ENCODE measurements around the gene PIEZO1. TPM values are rescaled to one million over a fixed set of nuclear protein-coding genes. Genes with fewer than 3 reads are reported as not detected.

PIEZO1 gene
- total and polyA plus RNA-seq, 8 donors = 75.3 to 193 (median 103) TPM

DNA sequence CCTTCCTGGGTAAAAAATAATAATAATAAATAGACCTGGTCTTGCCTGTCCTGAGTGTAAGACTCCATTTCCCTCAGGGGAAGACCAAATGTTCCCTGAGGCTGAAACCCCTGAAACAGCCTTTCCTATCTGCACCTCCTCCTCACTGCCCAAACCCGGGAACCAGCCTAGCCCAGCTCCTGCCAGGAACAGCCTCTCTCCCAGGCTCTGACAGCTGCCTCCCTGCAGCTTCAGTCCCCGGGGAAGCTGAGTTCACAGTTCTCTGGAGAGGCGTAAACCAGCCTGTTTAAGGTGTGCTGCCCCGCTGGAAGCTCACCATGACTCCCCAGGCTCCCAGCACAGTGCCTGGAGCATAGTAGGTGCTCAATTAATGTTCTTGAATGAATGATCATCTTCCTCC is 11.3 kb upstream of the PIEZO1 start:
- H3K27ac ChIP-seq = no peak overlapping the region
- ATAC-seq (no peak), DNase-seq (no peak)
- intact Hi-C loops (cut with DNase I) = no loop called here
- H3K9me3 ChIP-seq = no peaks in the 10 kb centered on the region
- H3K36me3 ChIP-seq = no peaks in the 10 kb centered on the region
- H3K4me1 ChIP-seq = peaks cover 0 to 53% of the 10 kb centered on the region in 2 donors
- no peak overlapping the region for H3K4me3 ChIP-seq
- no peak for TF ChIP-seq CTCF (IDR thresholded peaks at IDR 0.05)
- H3K27me3 ChIP-seq = peaks cover 0 to 28% of the 10 kb centered on the region in 2 donors

GRCh38 chr16:88793251-88793954 is 8.4 kb upstream of the PIEZO1 start:
- ATAC-seq = no peak
- no peak overlapping the region for H3K27ac ChIP-seq

DNA sequence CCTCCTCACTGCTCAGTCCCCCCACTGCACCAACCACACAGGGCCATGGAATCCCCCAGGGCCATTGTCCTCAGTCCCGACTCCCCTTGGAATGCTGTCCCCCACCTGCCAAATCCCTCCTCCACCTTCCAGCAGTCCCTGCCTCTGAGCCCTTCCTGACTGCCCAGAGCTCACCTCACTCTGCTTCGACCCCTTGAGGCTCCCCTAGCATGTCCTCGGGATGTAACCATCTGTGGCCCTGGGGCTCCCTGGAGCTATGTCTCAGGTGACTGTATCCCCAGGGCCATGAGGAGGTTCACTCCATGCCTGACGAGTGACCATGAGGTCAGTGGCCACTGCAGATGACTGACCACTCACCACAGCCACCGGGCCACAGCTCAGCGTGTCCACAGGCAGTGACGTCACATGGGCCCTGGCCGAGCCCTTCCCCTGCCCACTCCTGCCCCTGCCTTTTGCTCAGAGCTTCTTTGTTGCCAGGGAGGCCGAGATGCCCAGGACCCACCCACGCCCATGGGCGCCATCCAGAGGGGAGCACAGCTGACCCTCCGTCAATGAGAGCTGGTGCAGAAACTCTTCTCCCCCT is 7.7 kb upstream of the PIEZO1 start:
- H3K27ac ChIP-seq = no peak overlapping the region
- no peak for ATAC-seq
- no peak for TF ChIP-seq CTCF (IDR thresholded peaks at IDR 0.05)
- peaks cover 0 to 28% of the 10 kb centered on the region in 2 donors for H3K27me3 ChIP-seq
- peaks cover 0 to 61% of the 10 kb centered on the region in 2 donors for H3K4me1 ChIP-seq
- DNase-seq = peak in 1 of 4 donors; percentile 85
- intact Hi-C loops (cut with DNase I) = no loop called here
- no peaks in the 10 kb centered on the region for H3K9me3 ChIP-seq
- no peaks in the 10 kb centered on the region for H3K36me3 ChIP-seq
- H3K4me3 ChIP-seq = no peak overlapping the region

More at GRCh38 chr16:88793251-88793954, 8.4 kb upstream of the PIEZO1 start:
- no peak for DNase-seq
- Histone ChIP-seq H3K4me3 (no peak overlapping the region), H3K4me1 (peaks cover 0 to 61% of the 10 kb centered on the region in 2 donors), H3K9me3 (no peaks in the 10 kb centered on the region), H3K27me3 (peaks cover 0 to 28% of the 10 kb centered on the region in 2 donors), H3K36me3 (no peaks in the 10 kb centered on the region)
- intact Hi-C loops (cut with DNase I) = no loop called here
- TF ChIP-seq CTCF (IDR thresholded peaks at IDR 0.05) = no peak

DNA sequence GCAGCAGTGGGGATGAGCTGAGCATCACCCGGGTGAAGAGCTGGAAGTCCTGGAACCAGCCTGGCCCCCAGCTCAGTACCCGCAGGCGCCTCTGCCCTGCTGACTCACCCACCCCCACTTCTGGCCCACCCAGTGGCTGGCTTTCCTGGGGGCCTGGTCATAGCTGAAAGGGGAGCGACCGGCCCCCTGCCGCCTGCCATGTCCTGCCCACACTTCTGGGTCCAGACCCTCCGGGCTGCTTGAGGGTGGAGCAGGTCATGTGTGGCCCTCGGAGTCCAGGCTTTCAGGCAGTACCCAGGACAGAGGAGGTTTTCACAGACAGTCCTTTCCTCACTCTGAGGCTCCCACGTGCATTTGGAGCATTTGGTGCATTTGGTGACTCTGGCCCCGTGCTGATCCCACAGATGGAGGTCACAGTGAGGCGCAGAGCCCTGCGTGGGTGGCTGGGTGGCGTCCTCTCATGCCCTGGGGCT is 7.1 kb upstream of the PIEZO1 start:
- peaks cover 0 to 28% of the 10 kb centered on the region in 2 donors for H3K27me3 ChIP-seq
- no peak for ATAC-seq

More for the DNA sequence above, 7.1 kb upstream of the PIEZO1 start:
- H3K4me3 ChIP-seq = no peak overlapping the region
- no peaks in the 10 kb centered on the region for H3K36me3 ChIP-seq
- H3K4me1 ChIP-seq = peaks cover 0 to 61% of the 10 kb centered on the region in 2 donors
- intact Hi-C loops (cut with DNase I) = no loop called here
- no peaks in the 10 kb centered on the region for H3K9me3 ChIP-seq
- peak overlapping the region in 1 of 2 donors; percentile 35 for H3K27ac ChIP-seq
- DNase-seq = peak in 1 of 4 donors; percentile 78
- TF ChIP-seq CTCF (IDR thresholded peaks at IDR 0.05) = no peak

Data from left lung (tissue), 10 donors.